Kidney (tissue), 22 donors: ENCODE data around the gene HES2. TPM values are rescaled to one million over a fixed set of nuclear protein-coding genes. Genes with fewer than 3 reads are reported as not detected.

Source experiments
- DNase-seq, 5 donors: peaks; one replicate each; pipeline ENCODE4 v3.0.0-alpha.2; 2013 to 2020
- FAIRE-seq: peaks from 2 replicates; lab custom pipeline; 2012; peaks lifted over from hg19 to GRCh38; lab: Jason Lieb, UNC
- H3K27ac ChIP-seq, 2 donors: one replicate each; pipeline ENCODE4 v1.7.0; 2013; ENCODE audit warnings: low read depth in 2 of 2, low read length in 2 of 2, inconsistent platforms in 1 of 2
- H3K27me3 ChIP-seq: one replicate; pipeline ENCODE4 v1.7.1; 2013; ENCODE audit warnings: low read length, inconsistent platforms; ENCODE audit not compliant: control insufficient read depth, insufficient read depth
- H3K36me3 ChIP-seq, 3 donors: one replicate each; pipeline versions ENCODE4 v1.7.0 to v1.7.1; 2013; ENCODE audit warnings: low read length in 3 of 3, control low read depth in 1 of 3, inconsistent platforms in 1 of 3; ENCODE audit not compliant: insufficient read depth in 3 of 3, control insufficient read depth in 2 of 3
- H3K4me1 ChIP-seq, 3 donors: one replicate each; pipeline versions ENCODE4 v1.7.0 to v1.7.1; 2013; ENCODE audit warnings: low read length in 3 of 3, inconsistent platforms in 1 of 3, low read depth in 1 of 3; ENCODE audit not compliant: control insufficient read depth in 2 of 3, insufficient read depth in 2 of 3
- H3K4me3 ChIP-seq, 3 donors: one replicate each; pipeline versions ENCODE4 v1.7.0 to v1.8.1; 2013; ENCODE audit warnings: low read length in 3 of 3, control low read depth in 1 of 3, inconsistent platforms in 1 of 3
- H3K9ac ChIP-seq, 3 donors: one replicate each; pipeline versions ENCODE4 v1.7.0 to v1.7.1; 2013; ENCODE audit warnings: low read length in 3 of 3, control low read depth in 1 of 3, inconsistent platforms in 1 of 3
- H3K9me3 ChIP-seq, 3 donors: one replicate each; pipeline versions ENCODE4 v1.7.0 to v1.7.1; 2013; ENCODE audit warnings: low read length in 3 of 3, control low read depth in 1 of 3, inconsistent platforms in 1 of 3; ENCODE audit not compliant: control insufficient read depth in 2 of 3, insufficient read depth in 1 of 3
- intact Hi-C: fragments of 100-400 bp; cut with DNase I; formaldehyde crosslinking; loops from one replicate; pipeline ENCODE4 v1.11.1; 2022
- long read RNA-seq, 10 donors: library from polyadenylated mRNA in 1 of 10; unstranded in 1 of 10; transcript quantifications; one replicate each; pipeline ENCODE4 v2.0.0 and lab custom pipeline, GENCODE V29; 2021 to 2026
- polyA plus RNA-seq: library from polyadenylated mRNA; stranded (reverse); fragments of 350-450 nt; fragmentation: Illumina TruSeq; extraction: RNeasy Lipid Tissue Mini Kit (QIAGEN cat#74804); gene quantifications from one replicate; pipeline ENCODE4 v1.2.3, GENCODE V29; 2014; ENCODE audit warnings: low read depth, low replicate concordance; ENCODE audit not compliant: insufficient read depth
- total RNA-seq: library from RNA; stranded (reverse); fragmentation: NEBNext Ultra II Directional; extraction: Animal tissue kit (Norgen Biotek cat#: 25700); gene quantifications from one replicate; pipeline ENCODE4 v1.2.1, GENCODE V29; 2021
- TF ChIP-seq, protein P1 (sequence below): IDR thresholded peaks from 3 replicates; pipeline ENCODE4 v1.5.1; 2012; ENCODE audit warnings: mild to moderate bottlenecking, moderate library complexity, borderline replicate concordance; ENCODE audit not compliant: insufficient read depth; ENCODE audit errors: extremely low read depth
- donor health status: control.
- donor health status: control.
- donor health status: control.
- donor health status: control.
- donor health status: control.
- donor health status: DM: yes; HTN: yes; CAD: no.
- donor health status: Normal renal cell carcinoma (clear cell type).

Gene HES2, protein sequence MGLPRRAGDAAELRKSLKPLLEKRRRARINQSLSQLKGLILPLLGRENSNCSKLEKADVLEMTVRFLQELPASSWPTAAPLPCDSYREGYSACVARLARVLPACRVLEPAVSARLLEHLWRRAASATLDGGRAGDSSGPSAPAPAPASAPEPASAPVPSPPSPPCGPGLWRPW
- total RNA-seq (1.3 TPM), polyA plus RNA-seq (1.6 TPM)
- long read RNA-seq, donor 1, result 0 reads
- long read RNA-seq, donor 2, partial matches to known transcripts, result 0 of 1 reads
- long read RNA-seq, donor 2, other reads (novel, unspliced or antisense), result 0 of 1 reads
- long read RNA-seq, donor 3, result 0 reads
- long read RNA-seq, donor 4, result 0 reads
- long read RNA-seq, donor 5, result 0 reads
- long read RNA-seq, donor 6, result 0 reads
- long read RNA-seq, donor 7, partial matches to known transcripts, result 0 of 2 reads
- long read RNA-seq, donor 7, other reads (novel, unspliced or antisense), result 2 of 2 reads
- long read RNA-seq, donor 8, result 0 reads
- long read RNA-seq, donor 9, result 0 reads
- long read RNA-seq, donor 10, result 0 reads

DNA sequence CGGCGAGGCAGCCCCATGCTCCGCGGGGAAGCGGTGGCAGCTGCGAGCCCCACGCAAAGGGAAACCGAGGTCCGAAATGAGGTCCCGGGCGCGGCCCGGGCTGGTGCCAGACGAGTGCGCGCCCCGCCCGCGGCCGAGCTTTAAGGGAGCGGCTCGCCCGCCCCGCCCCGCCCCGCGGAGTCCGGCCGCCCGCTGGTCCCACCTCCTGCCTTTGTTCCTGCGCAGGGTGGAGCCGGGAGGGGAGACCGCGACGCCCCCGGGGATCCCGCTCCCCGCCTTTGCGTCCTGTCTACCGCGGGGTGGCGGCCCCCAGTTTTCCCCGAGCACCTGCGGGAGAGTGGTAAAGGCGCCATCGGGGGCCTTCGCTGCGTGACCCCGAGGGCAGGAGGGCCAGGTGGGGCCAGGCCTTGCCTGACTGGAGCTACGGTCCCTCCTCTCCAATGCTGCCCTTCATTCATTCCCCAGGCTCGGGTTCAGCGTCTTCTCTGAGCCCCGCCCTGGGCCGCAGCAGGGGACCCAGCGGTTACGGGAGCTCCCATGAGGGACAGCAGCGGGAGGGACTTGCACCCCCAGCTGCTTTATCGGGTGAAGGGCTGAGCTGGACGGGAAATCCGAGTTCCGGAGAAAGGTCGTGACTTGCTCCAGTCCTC is at the start of gene HES2:
Gene HES2 (minus strand): TSS at position 116 of the 650 bp plus-strand sequence. CDS start 99 bp downstream, at position 17.
- Histone ChIP-seq H3K27me3 (peaks cover 22% of the 10 kb centered on the region), H3K36me3 (no peaks in the 10 kb centered on the region), H3K27ac (no peak within 1 kb of the TSS), H3K9me3 (no peaks in the 10 kb centered on the region), H3K4me1 (peaks cover 0 to 20% (median 10%) of the 10 kb centered on the region in 3 donors), H3K9ac (no peak within 1 kb of the TSS), H3K4me3 (no peak within 1 kb of the TSS)
- FAIRE-seq, result no peak
- DNase-seq, result peak in 2 of 5 donors; percentile 64 to 77
- intact Hi-C loops, result no loop called here
- TF ChIP-seq, protein P1, sequence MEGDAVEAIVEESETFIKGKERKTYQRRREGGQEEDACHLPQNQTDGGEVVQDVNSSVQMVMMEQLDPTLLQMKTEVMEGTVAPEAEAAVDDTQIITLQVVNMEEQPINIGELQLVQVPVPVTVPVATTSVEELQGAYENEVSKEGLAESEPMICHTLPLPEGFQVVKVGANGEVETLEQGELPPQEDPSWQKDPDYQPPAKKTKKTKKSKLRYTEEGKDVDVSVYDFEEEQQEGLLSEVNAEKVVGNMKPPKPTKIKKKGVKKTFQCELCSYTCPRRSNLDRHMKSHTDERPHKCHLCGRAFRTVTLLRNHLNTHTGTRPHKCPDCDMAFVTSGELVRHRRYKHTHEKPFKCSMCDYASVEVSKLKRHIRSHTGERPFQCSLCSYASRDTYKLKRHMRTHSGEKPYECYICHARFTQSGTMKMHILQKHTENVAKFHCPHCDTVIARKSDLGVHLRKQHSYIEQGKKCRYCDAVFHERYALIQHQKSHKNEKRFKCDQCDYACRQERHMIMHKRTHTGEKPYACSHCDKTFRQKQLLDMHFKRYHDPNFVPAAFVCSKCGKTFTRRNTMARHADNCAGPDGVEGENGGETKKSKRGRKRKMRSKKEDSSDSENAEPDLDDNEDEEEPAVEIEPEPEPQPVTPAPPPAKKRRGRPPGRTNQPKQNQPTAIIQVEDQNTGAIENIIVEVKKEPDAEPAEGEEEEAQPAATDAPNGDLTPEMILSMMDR, result no peak

DNA sequence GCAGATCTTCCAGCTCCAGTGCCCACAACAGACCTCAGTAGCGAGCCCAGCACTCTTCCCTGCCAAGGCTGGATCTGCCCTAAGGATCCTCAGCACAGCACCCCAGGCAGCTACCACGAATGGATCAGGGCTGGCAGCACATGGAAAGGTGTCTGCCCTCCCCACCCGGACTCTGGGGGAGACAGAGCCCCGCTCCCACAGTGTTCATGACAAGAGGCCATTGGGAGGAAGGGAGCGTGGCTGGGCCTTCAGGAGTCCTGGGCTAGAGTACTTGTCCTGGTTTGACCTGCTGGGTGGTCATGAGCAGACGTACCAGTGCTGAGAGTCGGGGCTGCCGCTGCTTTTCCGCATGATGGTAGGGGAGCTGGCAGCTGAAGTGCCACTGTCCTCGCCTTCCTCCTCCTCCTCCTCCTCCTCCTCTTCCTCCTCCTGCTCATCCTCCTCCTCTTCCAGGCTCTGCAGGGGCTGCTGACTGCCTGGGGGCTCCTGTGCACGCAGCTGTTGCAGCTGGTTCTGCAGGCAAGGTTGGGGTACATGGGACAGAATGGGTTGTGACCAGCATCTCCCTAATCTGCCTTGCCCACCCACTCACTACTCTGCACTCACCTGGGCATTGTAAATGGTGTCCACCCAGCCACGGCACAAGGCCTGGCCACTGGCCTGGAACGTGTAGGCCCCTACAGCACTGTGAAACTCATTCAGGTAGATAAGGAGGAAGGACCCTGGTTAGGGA is 49.2 kb upstream of the HES2 start:
- Histone ChIP-seq H3K27ac (no peak overlapping the region), H3K9me3 (no peaks in the 10 kb centered on the region), H3K4me1 (no peaks in the 10 kb centered on the region), H3K27me3 (no peaks in the 10 kb centered on the region), H3K36me3 (no peaks in the 10 kb centered on the region), H3K9ac (no peak overlapping the region), H3K4me3 (no peak overlapping the region)
- DNase-seq, result peak in 1 of 5 donors; percentile 70
- TF ChIP-seq, protein P1, result no peak
- intact Hi-C loops, result no loop called here
- FAIRE-seq, result no peak

DNA sequence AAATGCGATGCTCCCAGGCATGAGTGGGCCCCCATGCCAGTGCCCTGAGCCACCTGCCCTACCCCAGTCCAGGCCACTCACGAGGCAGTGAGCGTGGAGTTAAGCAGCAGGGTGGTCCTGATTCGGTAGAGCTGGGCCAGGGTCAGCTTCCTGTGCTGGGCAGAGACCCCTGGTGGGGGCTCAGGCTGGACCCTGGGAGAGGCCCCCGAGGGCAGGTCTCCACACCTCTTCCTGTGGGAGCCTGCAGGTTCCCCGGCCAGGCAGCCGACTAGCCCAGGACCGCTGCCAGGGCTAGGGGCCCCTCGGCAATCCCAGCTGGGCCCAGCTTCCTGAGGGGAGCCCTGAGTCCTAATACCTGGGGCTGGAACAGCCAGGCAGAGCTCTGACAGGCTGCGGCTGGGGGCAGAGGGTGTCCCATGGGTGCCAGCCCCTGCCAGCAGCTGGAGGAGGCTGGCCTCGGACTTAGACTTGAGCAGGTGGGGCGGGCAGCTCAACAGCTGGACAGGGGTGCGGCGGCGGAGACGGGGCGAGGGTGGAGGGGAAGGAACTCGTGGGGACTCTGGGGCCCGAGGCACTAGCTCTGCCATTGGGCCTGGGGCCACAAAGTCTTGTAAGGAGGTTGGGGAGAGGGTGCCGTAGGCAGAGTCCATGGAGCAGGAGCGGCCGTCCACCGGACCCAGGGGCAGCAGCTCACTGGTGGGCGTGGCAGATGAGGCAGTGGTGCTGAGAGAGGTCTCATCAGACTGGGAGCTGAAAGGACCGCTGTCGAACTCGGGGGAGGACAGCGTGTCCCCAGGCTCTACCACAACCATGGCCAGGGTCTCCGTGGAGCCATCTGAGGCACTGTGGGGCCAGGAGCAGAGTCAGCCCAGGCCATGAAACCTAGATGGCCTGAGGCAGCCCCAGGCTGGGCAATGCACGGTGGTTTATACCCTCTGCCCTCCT is 48.3 kb upstream of the HES2 start:
- no peak overlapping the region for H3K27ac ChIP-seq
- no peaks in the 10 kb centered on the region for H3K36me3 ChIP-seq
- DNase-seq (peak in 1 of 5 donors; percentile 68), FAIRE-seq (no peak)
- no peaks in the 10 kb centered on the region for H3K9me3 ChIP-seq
- H3K9ac ChIP-seq, result no peak overlapping the region
- H3K4me1 ChIP-seq, result no peaks in the 10 kb centered on the region
- intact Hi-C loops, result no loop called here
- H3K27me3 ChIP-seq, result no peaks in the 10 kb centered on the region
- TF ChIP-seq, protein P1, result no peak
- no peak overlapping the region for H3K4me3 ChIP-seq
